GM19351 (cell line): ENCODE measurements around the gene C2CD4A.

Experiments used
- ATAC-seq: cut with Tn5 transposase; IDR thresholded peaks from one replicate; pipeline ENCODE4 v1.9.1; 2021; ENCODE audit warnings: mild to moderate bottlenecking, moderate library complexity; ENCODE audit not compliant: unreplicated experiment

C2CD4A gene

DNA sequence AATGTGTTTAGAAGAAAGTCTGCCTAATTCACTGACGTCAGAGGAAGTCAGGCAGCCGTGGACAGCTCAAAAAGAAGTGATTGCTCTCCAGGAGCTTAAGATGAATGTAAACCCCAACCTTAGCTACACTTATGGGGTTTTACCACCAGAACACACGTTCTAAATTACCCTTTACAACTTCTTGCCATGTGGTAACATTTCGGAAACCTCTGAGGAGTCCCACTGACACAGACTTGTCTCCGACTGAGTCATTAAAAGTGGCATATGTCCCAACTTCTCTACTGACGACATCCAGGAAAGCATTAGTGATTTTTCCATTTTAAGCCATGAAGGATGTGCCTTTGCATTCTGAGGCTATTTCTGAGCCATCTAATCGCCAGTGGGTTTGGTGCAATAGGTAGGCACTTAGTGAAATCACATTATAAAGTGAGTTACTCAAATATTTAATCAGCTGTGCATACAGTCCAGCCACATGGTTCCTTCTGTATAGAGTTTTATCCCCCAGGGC lies 32.4 kb downstream of the C2CD4A start:
- ATAC-seq: no peak

DNA sequence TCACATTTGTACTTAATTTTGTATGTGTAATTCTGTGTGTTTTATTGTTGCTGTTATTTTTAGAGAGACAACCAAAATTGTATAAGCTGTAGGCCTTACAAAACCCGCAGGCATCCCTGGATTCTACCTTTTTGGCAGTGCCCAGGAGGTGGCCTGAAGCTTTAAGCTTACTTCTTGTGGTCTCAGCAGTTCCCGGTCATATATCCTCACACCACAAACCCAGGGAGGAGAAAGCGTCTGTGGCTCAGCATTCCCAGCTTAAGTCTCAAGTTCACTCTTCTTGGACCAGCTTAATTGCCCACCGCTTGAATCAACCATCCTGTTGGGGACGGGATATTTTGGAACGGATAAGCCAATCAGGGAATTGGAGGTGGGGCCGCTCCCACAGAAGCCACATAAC lies 36.7 kb downstream of the C2CD4A start:
- ATAC-seq: no peak

GRCh38 chr15:62104401-62104800 lies 37.6 kb downstream of the C2CD4A start:
- ATAC-seq: no peak

GRCh38 chr15:62104846-62105245 lies 38.1 kb downstream of the C2CD4A start:
- no peak for ATAC-seq

DNA sequence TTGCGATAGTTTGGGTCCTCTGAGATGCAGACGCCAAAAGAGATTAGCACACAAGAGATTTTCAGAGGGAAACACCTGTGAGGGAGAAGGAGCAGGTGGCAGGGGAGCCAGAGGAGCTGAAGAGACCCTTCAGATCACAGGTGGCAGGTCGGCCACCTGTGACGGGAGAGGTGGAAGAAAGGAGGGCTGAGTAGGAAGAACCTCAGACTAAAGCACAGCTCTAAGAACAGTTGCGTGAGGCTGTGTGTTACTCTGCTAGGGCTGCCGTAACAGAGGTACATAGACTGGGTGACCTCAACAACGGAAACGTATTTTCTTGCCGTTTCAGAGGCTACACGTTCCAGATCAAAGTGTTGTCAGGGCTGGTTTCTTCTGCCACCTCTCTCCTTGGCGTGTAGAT lies 38.5 kb downstream of the C2CD4A start:
- no peak for ATAC-seq

- ATAC-seq: no peak
Observed at GRCh38 chr15:62106096-62106495, 39.3 kb downstream of the C2CD4A start.

GRCh38 chr15:62107571-62108121 lies 40.9 kb downstream of the C2CD4A start:
- ATAC-seq: no peak

DNA sequence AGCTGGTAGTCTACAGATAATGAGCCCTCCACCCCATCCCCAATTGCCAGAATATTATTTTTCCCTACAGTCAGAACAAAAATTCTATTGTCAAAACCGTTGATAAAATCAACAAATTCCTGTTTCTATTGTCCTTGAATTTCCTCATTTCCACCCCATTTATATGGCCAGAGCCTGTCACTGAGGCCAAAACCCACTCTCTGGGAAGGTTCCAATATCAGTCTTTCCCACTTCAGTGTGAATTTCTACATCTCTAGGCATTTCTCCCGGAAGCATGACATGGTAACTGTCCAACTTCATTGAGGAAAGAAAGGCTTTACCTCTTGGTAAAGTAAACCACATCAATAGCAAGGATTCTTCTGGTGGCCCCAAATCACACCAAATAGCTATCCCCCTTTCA lies 41.6 kb downstream of the C2CD4A start:
- ATAC-seq: no peak

DNA sequence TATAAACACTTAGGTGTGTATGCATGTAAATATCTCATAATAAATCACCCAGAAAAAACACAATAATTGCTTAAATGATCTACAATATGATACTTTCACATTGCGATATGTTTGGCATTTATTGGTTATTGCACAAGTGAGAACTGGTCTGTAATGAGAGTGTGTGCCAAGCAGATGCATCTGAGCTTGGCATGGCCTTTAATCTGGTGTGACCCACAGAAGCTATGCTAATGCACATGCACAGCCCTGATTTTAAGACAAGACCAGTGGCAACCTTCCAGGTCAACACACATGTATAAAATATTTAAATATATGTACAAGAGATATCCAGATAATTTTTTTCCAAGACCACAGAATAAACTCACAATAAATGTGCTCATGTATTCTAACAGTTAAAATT lies 42.7 kb downstream of the C2CD4A start:
- ATAC-seq: no peak

- ATAC-seq: no peak
Observed at GRCh38 chr15:62109982-62110851, 43.4 kb downstream of the C2CD4A start.

GRCh38 chr15:62112081-62112480 lies 45.3 kb downstream of the C2CD4A start:
- no peak for ATAC-seq

DNA sequence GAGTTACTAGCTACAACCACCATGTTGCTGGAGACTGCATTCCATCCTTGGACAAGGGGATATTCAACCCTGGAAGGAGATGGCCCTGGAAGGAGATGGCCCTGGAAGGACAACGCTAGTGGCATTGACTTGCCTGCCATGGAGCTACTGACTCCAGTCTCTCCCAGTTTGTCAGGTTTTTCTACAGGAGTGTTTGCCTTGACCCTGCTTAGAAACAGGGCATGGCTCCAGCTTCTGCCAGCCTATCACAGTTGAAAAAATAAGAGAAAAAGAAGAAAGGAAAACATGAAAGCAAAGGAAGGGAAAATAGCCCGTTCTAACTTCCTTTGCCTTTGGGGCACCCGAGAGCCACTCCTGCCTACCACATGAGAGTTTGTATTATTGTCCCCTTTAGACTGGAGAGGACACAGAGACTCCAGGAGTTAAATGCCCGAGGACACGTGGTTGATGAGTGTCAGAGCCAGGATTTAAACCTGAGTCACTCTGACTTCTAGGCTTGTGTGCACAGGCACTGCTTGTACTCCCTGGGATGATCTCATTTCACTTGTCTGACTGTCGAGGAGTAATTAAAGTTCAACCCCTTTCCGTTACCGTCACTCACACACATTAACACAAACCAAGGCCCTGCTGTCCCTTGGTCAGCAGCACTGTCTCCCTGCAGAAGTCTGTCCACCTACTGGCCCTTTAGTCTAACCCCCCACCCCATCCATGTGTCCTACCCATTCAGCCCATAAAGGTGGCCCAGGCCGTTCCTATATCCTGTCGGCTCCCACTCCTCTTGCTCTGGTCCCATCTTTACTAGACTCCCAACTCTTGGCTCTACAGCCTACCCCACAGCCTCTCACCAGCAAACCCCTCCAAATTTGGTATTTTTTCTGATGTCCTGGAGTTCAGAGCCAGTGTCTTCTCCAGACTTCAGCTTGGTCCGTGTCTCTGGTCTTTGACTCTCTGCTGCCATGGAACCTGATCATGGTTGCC lies 46.1 kb downstream of the C2CD4A start:
- ATAC-seq: no peak

- no peak for ATAC-seq
Observed at GRCh38 chr15:62115847-62116246, 49.1 kb downstream of the C2CD4A start.

- ATAC-seq: no peak
Observed at GRCh38 chr15:62118520-62119226, 51.9 kb downstream of the C2CD4A start.

DNA sequence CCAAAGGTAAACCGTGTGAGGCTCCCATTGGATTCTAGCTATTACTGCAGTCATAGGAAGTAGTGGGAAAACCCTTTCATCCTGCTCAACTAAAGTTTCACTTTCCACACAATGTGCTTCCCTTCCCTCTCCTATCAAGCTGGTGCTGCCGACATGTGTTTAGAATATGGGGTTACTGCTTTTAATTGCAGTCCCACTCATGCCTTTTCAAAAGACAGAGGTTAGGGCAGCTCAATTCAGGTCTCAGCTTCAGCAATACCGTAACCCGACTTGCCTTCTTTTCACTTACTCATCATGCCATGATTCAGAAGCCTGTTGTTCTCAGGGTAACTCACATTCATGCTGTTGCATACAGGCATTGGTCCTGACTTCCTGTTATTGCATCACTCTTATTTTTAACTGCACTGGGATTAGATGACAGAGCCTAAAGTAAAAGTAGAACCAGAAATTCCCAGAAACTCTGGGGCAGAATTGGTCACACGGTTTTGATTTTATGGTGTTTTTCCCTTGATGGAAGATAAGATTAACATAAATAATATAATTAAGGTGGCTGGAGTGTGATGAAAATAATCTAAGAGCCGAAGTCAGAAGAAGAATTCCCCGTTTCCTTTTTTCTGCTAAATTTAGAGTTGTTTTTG lies 52.6 kb downstream of the C2CD4A start:
- no peak for ATAC-seq

DNA sequence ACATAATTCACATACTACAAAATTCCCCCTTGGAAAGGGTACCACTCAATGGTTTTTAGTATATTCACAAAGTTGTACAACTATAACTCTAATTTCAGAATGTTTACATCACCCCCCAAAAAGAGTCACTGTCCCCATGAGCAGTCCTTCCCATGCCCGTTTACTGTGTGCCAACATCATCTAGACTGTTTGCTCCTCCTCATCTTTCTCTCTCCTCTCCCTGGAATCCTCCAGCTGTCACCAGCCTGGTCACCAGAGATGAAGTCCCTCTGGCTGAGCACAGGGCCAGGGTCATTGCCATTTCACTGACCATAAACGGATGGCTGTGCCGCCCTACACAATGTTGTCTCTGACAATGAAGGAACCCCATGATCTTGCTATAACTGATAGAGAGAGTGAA lies 53.1 kb downstream of the C2CD4A start:
- no peak for ATAC-seq
